Fibroblast of lung (primary cell): Measurements from ENCODE around the gene SENP7. TPM values are rescaled to one million over a fixed set of nuclear protein-coding genes. Genes with fewer than 3 reads are reported as not detected.

Source experiments
- DNase-seq, 2 donors: peaks; one replicate each; pipeline versions ENCODE4 v3.0.0 to v3.0.0-alpha.2; 2010; ENCODE audit warnings: low read depth in 2 of 2
- H2AFZ ChIP-seq: 2 replicates; pipeline ENCODE4 v1.5.1; 2012; ENCODE audit warnings: low read length, control low read depth, inconsistent platforms
- H3K27ac ChIP-seq: 2 replicates; pipeline ENCODE4 v1.5.1; 2011; ENCODE audit warnings: low read length, control low read depth; ENCODE audit not compliant: insufficient read depth
- H3K27me3 ChIP-seq: 2 replicates; pipeline ENCODE4 v1.5.1; 2011; ENCODE audit warnings: mild to moderate bottlenecking, low read length; ENCODE audit not compliant: control insufficient read depth, insufficient read depth
- H3K36me3 ChIP-seq: 2 replicates; pipeline ENCODE4 v1.5.1; 2011; ENCODE audit warnings: low read length; ENCODE audit not compliant: control insufficient read depth, insufficient read depth
- H3K4me1 ChIP-seq: 2 replicates; pipeline ENCODE4 v1.5.1; 2011; ENCODE audit warnings: low read length; ENCODE audit not compliant: control insufficient read depth, insufficient read depth; ENCODE audit errors: extremely low read depth
- H3K4me2 ChIP-seq: 2 replicates; pipeline ENCODE4 v1.5.1; 2011; ENCODE audit warnings: low read length, control low read depth; ENCODE audit not compliant: insufficient read depth; ENCODE audit errors: extremely low read depth
- H3K4me3 ChIP-seq, 4 experiments: fragments of 200-600 bp in 1 of 4; sonication (generic) in 1 of 4; replicated peaks in 1 of 4; 2 replicates each; pipeline ENCODE4 v1.5.1; 2011 to 2016; ENCODE audit warnings: low read length in 4 of 4, low read depth in 3 of 4, mild to moderate bottlenecking in 3 of 4, control low read depth in 2 of 4, inconsistent platforms in 1 of 4, mixed read lengths in 1 of 4; ENCODE audit not compliant: insufficient read depth in 1 of 4; ENCODE audit errors: control extremely low read depth in 1 of 4
- H3K79me2 ChIP-seq: 2 replicates; pipeline ENCODE4 v1.5.1; 2012; ENCODE audit warnings: mild to moderate bottlenecking, low read length, inconsistent platforms; ENCODE audit not compliant: control insufficient read depth, insufficient read depth
- H3K9ac ChIP-seq: 2 replicates; pipeline ENCODE4 v1.5.1; 2011; ENCODE audit warnings: mild to moderate bottlenecking, low read length, control low read depth; ENCODE audit not compliant: insufficient read depth
- H3K9me3 ChIP-seq: 2 replicates; pipeline ENCODE4 v1.5.1; 2012; ENCODE audit warnings: low read depth, low read length; ENCODE audit not compliant: control insufficient read depth, insufficient read depth
- H4K20me1 ChIP-seq: 2 replicates; pipeline ENCODE4 v1.5.1; 2011; ENCODE audit warnings: low read length; ENCODE audit not compliant: control insufficient read depth, insufficient read depth; ENCODE audit errors: extremely low read depth
- CTCF ChIP-seq, 2 donors: IDR thresholded peaks in 1 of 2; conservative IDR thresholded peaks in 1 of 2; 1 replicate in 1 of 2; 2 replicates in 1 of 2; pipeline ENCODE4 v1.5.1; 2011 to 2012; ENCODE audit warnings: low read length in 2 of 2, control low read depth in 1 of 2, inconsistent platforms in 1 of 2, low read depth in 1 of 2, mild to moderate bottlenecking in 1 of 2
- EZH2 ChIP-seq: IDR thresholded peaks from 2 replicates; pipeline ENCODE4 v1.5.1; 2012; ENCODE audit warnings: low read length, control low read depth, mild to moderate bottlenecking; ENCODE audit errors: missing control alignments
- polyA plus RNA-seq, 2 donors: library from polyadenylated mRNA; depleted of rRNA in 1 of 2; stranded (reverse) in 1 of 2; unstranded in 1 of 2; fragments of >200 nt; gene quantifications; 2 replicates each; pipeline ENCODE4 v1.2.1, GENCODE V29; 2011 to 2012; ENCODE audit warnings: missing spikeins in 1 of 2
- total RNA-seq: library from RNA; depleted of rRNA; stranded (reverse); fragments of >200 nt; gene quantifications from 2 replicates; pipeline ENCODE4 v1.2.1, GENCODE V29; 2014

Gene SENP7
- total and polyA plus RNA-seq, 2 donors (not counting 1 experiment from before 2014, with no cell fraction given), result 7.2 to 16.5 TPM

GRCh38 chr3:101281521-101282030, 231.4 kb downstream of the SENP7 start:
- H3K79me2 ChIP-seq, result no peaks in the 10 kb centered on the region
- no peaks in the 10 kb centered on the region for H3K36me3 ChIP-seq
- no peaks in the 10 kb centered on the region for H4K20me1 ChIP-seq
- H3K4me2 ChIP-seq, result no peak overlapping the region
- TF ChIP-seq CTCF (conservative IDR thresholded peaks at IDR 0.05 in 1 of 2, IDR thresholded peaks at IDR 0.05 in 1 of 2; ENCODE audit: low read depth in 1 of 2, low read length in 2 of 2), result no peak
- no peak for TF ChIP-seq EZH2
- no peak overlapping the region for H3K4me3 ChIP-seq
- H2AFZ ChIP-seq, result no peak overlapping the region
- H3K9ac ChIP-seq, result no peak overlapping the region
- H3K4me1 ChIP-seq, result peaks cover 2% of the 10 kb centered on the region
- DNase-seq, result no peak
- no peaks in the 10 kb centered on the region for H3K9me3 ChIP-seq
- H3K27ac ChIP-seq, result no peak overlapping the region
- H3K27me3 ChIP-seq, result no peaks in the 10 kb centered on the region

- Histone ChIP-seq H3K9ac (no peak overlapping the region), H3K4me1 (peaks cover 2% of the 10 kb centered on the region), H3K79me2 (no peaks in the 10 kb centered on the region), H4K20me1 (no peaks in the 10 kb centered on the region), H3K4me3 (no peak overlapping the region), H3K4me2 (no peak overlapping the region), H3K36me3 (no peaks in the 10 kb centered on the region), H3K27me3 (no peaks in the 10 kb centered on the region), H3K9me3 (no peaks in the 10 kb centered on the region), H2AFZ (no peak overlapping the region), H3K27ac (no peak overlapping the region)
- no peak for TF ChIP-seq CTCF (conservative IDR thresholded peaks at IDR 0.05 in 1 of 2, IDR thresholded peaks at IDR 0.05 in 1 of 2; ENCODE audit: low read depth in 1 of 2, low read length in 2 of 2)
- no peak for TF ChIP-seq EZH2
- peak in 1 of 2 donors; percentile 53 for DNase-seq
Observed at GRCh38 chr3:101279765-101280385, 233.1 kb downstream of the SENP7 start.

GRCh38 chr3:101279162-101279561, 233.8 kb downstream of the SENP7 start:
- no peak overlapping the region for H3K27ac ChIP-seq
- no peak overlapping the region for H3K9ac ChIP-seq
- no peak overlapping the region for H3K4me2 ChIP-seq
- H3K4me1 ChIP-seq, result peaks cover 2% of the 10 kb centered on the region
- no peaks in the 10 kb centered on the region for H3K36me3 ChIP-seq
- H3K79me2 ChIP-seq, result no peaks in the 10 kb centered on the region
- no peak for TF ChIP-seq EZH2
- no peak for TF ChIP-seq CTCF (conservative IDR thresholded peaks at IDR 0.05 in 1 of 2, IDR thresholded peaks at IDR 0.05 in 1 of 2; ENCODE audit: low read depth in 1 of 2, low read length in 2 of 2)
- H3K4me3 ChIP-seq, result no peak overlapping the region
- no peaks in the 10 kb centered on the region for H3K9me3 ChIP-seq
- H3K27me3 ChIP-seq, result no peaks in the 10 kb centered on the region
- DNase-seq, result peak in 1 of 2 donors; percentile 57
- no peak overlapping the region for H2AFZ ChIP-seq
- H4K20me1 ChIP-seq, result no peaks in the 10 kb centered on the region
